ENCODE data around the gene ZIC3.
A peak's percentile ranks its signal among the peaks of the same experiment; 100 is the strongest.

Gene ZIC3

GRCh38 chrX:137574102-137574783 is 8.3 kb downstream of the ZIC3 start:
- peak; percentile 4 for DNase-seq

DNA sequence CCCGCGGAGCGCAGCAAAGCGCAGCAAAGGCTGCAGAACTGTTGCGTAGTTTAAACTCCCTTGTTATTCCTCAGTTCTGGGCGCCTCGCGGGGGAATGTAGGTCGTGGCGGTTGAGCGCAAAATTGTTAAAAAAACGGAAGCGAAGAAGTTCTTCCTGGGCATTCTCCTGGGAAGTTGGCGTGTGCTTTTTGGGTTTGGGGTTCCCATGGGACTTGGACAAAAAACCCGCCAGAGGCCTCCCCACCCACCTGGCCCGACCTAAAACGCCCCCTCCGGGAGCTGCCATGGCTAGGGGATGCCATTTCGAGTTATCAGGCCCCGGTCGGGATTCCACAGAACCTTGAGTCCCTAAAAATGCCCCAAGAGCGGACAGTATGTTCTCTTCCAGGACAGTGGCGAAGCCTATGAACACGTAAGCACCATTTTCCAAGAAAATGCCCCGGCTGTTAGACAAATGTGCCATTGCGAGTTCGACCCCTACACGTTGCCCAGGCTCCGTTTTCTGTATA is 8.9 kb downstream of the ZIC3 start:
- DNase-seq, result no peak

- no peak for DNase-seq
Observed at GRCh38 chrX:137575596-137576255, 9.8 kb downstream of the ZIC3 start.

DNA sequence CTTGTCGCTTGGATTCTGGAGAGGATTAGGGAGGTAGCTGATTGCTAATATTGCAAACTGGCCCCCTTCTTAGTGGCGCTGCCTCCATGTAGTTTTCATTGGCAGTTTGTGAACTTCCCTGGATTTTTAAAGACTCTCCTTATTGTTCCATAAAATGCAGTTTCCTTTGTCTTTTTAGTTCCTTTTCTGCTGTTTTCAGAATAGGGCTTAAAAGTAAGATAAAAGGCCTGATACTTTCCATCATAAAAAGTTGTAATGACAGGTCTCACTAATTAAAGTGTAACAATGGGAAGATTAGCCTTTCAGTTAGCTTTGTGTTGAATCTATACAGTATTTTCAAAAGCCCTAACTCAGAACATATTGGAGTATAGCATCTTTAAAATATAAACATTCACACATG is 21.2 kb downstream of the ZIC3 start:
- DNase-seq, result no peak

DNA sequence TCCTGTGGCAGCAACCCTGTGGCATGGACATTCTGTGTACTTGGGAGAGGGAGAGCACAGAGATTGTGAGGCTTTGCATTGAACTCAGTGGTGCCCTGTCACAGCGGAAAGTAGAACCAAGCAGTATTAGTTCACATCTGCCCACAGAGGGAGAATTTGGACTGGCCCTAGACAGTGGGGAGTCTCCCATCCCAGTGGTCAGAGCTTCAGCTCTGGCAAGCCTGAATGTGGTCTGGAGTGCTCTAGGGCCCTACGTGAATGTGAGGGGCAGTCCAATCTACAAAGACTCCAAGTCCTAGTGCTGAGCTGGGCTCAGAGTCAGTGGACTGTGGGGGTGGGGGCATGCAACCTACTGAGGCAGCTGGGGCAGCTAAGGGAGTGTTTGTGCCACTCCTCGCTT is 34.8 kb downstream of the ZIC3 start:
- no peak for DNase-seq

All from NCI-H82 (cell line).